Measurements from ENCODE around the gene LCE1E. TPM values are rescaled to one million over a fixed set of nuclear protein-coding genes. Genes with fewer than 3 reads are reported as not detected.

LCE1E gene
- total RNA-seq, 1 donor from 2014 or later: not detected

- H3K36me3 Mint-ChIP-seq (ENCODE audit: unreplicated experiment): no peaks in the 10 kb centered on the region
- no peaks in the 10 kb centered on the region for H3K27me3 Mint-ChIP-seq (ENCODE audit: unreplicated experiment)
- H3K4me1 Mint-ChIP-seq (ENCODE audit: unreplicated experiment): no peaks in the 10 kb centered on the region
- DNase-seq (ENCODE audit: extremely low spot score, unreplicated experiment): no peak
- no peak overlapping the region for H3K27ac Mint-ChIP-seq (ENCODE audit: unreplicated experiment)
- H3K9me3 Mint-ChIP-seq (ENCODE audit: unreplicated experiment): peaks cover 25% of the 10 kb centered on the region
- no peak overlapping the region for H3K4me3 Mint-ChIP-seq (ENCODE audit: unreplicated experiment)
- TF ChIP-seq CTCF (IDR thresholded peaks at IDR 0.05): no peak
These were observed 24.3 kb upstream of the LCE1E start for GRCh38 chr1:152761609-152762213.

- Mint-ChIP-seq H3K36me3 (ENCODE audit: unreplicated experiment) (no peaks in the 10 kb centered on the region), H3K9me3 (ENCODE audit: unreplicated experiment) (peaks cover 8% of the 10 kb centered on the region), H3K4me1 (ENCODE audit: unreplicated experiment) (no peaks in the 10 kb centered on the region), H3K4me3 (ENCODE audit: unreplicated experiment) (no peak overlapping the region), H3K27ac (ENCODE audit: unreplicated experiment) (no peak overlapping the region), H3K27me3 (ENCODE audit: unreplicated experiment) (no peaks in the 10 kb centered on the region)
- TF ChIP-seq CTCF (IDR thresholded peaks at IDR 0.05): no peak
- DNase-seq (ENCODE audit: extremely low spot score, unreplicated experiment): no peak
These were observed 17.1 kb upstream of the LCE1E start for GRCh38 chr1:152768847-152769533.

GRCh38 chr1:152770411-152770810, 15.6 kb upstream of the LCE1E start:
- H3K9me3 Mint-ChIP-seq (ENCODE audit: unreplicated experiment): peaks cover 15% of the 10 kb centered on the region

GRCh38 chr1:152774875-152775274, 11.2 kb upstream of the LCE1E start, which contains the start of gene LCE1F:
Gene LCE1F, plus strand, starts transcription at chr1:152775140. Its CDS starts 1,232 bp downstream, at chr1:152776372.
- H3K4me1 Mint-ChIP-seq (ENCODE audit: unreplicated experiment): no peaks in the 10 kb centered on the region
- DNase-seq (ENCODE audit: extremely low spot score, unreplicated experiment): no peak
- H3K4me3 Mint-ChIP-seq (ENCODE audit: unreplicated experiment): no peak within 1 kb of the TSS
- H3K9me3 Mint-ChIP-seq (ENCODE audit: unreplicated experiment): peaks cover 15% of the 10 kb centered on the region
- H3K27ac Mint-ChIP-seq (ENCODE audit: unreplicated experiment): no peak within 1 kb of the TSS
- H3K36me3 Mint-ChIP-seq (ENCODE audit: unreplicated experiment): no peaks in the 10 kb centered on the region
- no peak for TF ChIP-seq CTCF (IDR thresholded peaks at IDR 0.05)
- H3K27me3 Mint-ChIP-seq (ENCODE audit: unreplicated experiment): no peaks in the 10 kb centered on the region

More at GRCh38 chr1:152770411-152770810, 15.6 kb upstream of the LCE1E start:
- no peak overlapping the region for H3K27ac Mint-ChIP-seq (ENCODE audit: unreplicated experiment)
- TF ChIP-seq CTCF (IDR thresholded peaks at IDR 0.05): no peak
- no peak for DNase-seq (ENCODE audit: extremely low spot score, unreplicated experiment)
- H3K36me3 Mint-ChIP-seq (ENCODE audit: unreplicated experiment): no peaks in the 10 kb centered on the region
- no peaks in the 10 kb centered on the region for H3K4me1 Mint-ChIP-seq (ENCODE audit: unreplicated experiment)
- H3K27me3 Mint-ChIP-seq (ENCODE audit: unreplicated experiment): no peaks in the 10 kb centered on the region
- H3K4me3 Mint-ChIP-seq (ENCODE audit: unreplicated experiment): no peak overlapping the region

- Mint-ChIP-seq H3K27me3 (ENCODE audit: unreplicated experiment) (no peaks in the 10 kb centered on the region), H3K36me3 (ENCODE audit: unreplicated experiment) (no peaks in the 10 kb centered on the region), H3K4me1 (ENCODE audit: unreplicated experiment) (no peaks in the 10 kb centered on the region), H3K27ac (ENCODE audit: unreplicated experiment) (no peak overlapping the region), H3K4me3 (ENCODE audit: unreplicated experiment) (no peak overlapping the region), H3K9me3 (ENCODE audit: unreplicated experiment) (peaks cover 11% of the 10 kb centered on the region)
- DNase-seq (ENCODE audit: extremely low spot score, unreplicated experiment): no peak
- TF ChIP-seq CTCF (IDR thresholded peaks at IDR 0.05): no peak
These were observed 9.7 kb upstream of the LCE1E start for GRCh38 chr1:152776361-152776760.

All from osteocyte (in vitro differentiated cells).